GM12875 (cell line): ENCODE measurements around the gene SLC2A9.

ENCODE experiments used
- H3K4me3 ChIP-seq: one replicate; pipeline ENCODE4 v1.5.1; 2011; ENCODE audit warnings: low read depth, low read length, control low read depth
- CTCF ChIP-seq: IDR thresholded peaks from 2 replicates; pipeline ENCODE4 v1.5.1; 2011; ENCODE audit warnings: low read depth, mild to moderate bottlenecking, control low read depth, inconsistent platforms, low read length, moderate library complexity, borderline replicate concordance; ENCODE audit not compliant: insufficient read depth

SLC2A9 gene

GRCh38 chr4:10033191-10033881 is 12.0 kb upstream of the SLC2A9 start:
- no peak for TF ChIP-seq CTCF
- H3K4me3 ChIP-seq = no peak overlapping the region

GRCh38 chr4:10032625-10033024 is 11.3 kb upstream of the SLC2A9 start:
- no peak for TF ChIP-seq CTCF
- H3K4me3 ChIP-seq = no peak overlapping the region

GRCh38 chr4:10031668-10032590 is 10.6 kb upstream of the SLC2A9 start:
- no peak for TF ChIP-seq CTCF
- H3K4me3 ChIP-seq = no peak overlapping the region

- H3K4me3 ChIP-seq = no peak overlapping the region
- TF ChIP-seq CTCF = no peak
These were observed 9.8 kb upstream of the SLC2A9 start for GRCh38 chr4:10030972-10031667.

- H3K4me3 ChIP-seq = no peak overlapping the region
- TF ChIP-seq CTCF = no peak
These were observed 8.1 kb upstream of the SLC2A9 start for GRCh38 chr4:10029403-10029802.

GRCh38 chr4:10028910-10029309 is 7.6 kb upstream of the SLC2A9 start:
- TF ChIP-seq CTCF = no peak
- H3K4me3 ChIP-seq = no peak overlapping the region
